OCI-LY7 (cell line): Measurements from ENCODE around the gene TJAP1. TPM values are rescaled to one million over a fixed set of nuclear protein-coding genes. Genes with fewer than 3 reads are reported as not detected.

Experiments
- Bru-seq: library from RNA; stranded (reverse); fragments of 400-500 nt; gene quantifications from one replicate; lab custom pipeline; 2021; lab: Mats Ljungman, UMichigan
- BruChase-seq, 2 experiments: library from RNA; stranded (reverse); fragments of 400-500 nt; gene quantifications; one replicate each; lab custom pipeline; 2021; lab: Mats Ljungman, UMichigan
- BruUV-seq: library from RNA; stranded (reverse); fragments of 400-500 nt; replicated peaks from 2 replicates; lab custom pipeline; 2021; lab: Mats Ljungman, UMichigan
- CTCF ChIA-PET: fragments of 300-600 bp; sonication (Branson Sonifier 250); formaldehyde crosslinking; loops from one replicate; lab custom pipeline; 2022; ENCODE audit warnings: antibody characterized with exemption; ENCODE audit not compliant: unreplicated experiment; lab: Charles Lee
- POLR2A ChIA-PET: fragments of 300-600 bp; sonication (Branson Sonifier 250); formaldehyde crosslinking; loops from one replicate; lab custom pipeline; 2022; ENCODE audit warnings: antibody characterized with exemption; lab: Charles Lee
- DNase-seq: peaks from one replicate; pipeline ENCODE4 v3.0.0-alpha.2; 2015; ENCODE audit warnings: low spot score
- H2AFZ ChIP-seq: fragments of 200-600 bp; sonication (generic), shearing (Covaris generic); 2 replicates; pipeline ENCODE4 v1.6.1; 2014; ENCODE audit warnings: mild to moderate bottlenecking, antibody characterized with exemption, low read length, moderate library complexity
- H3K27ac ChIP-seq: fragments of 200-600 bp; sonication (generic); 2 replicates; pipeline ENCODE4 v1.5.1; 2014; ENCODE audit warnings: mixed run types, low read depth, mild to moderate bottlenecking, moderate library complexity, low read length, inconsistent platforms; ENCODE audit not compliant: poor library complexity, severe bottlenecking
- H3K36me3 ChIP-seq: fragments of 200-600 bp; sonication (generic); 2 replicates; pipeline ENCODE4 v1.6.1; 2014; ENCODE audit warnings: mild to moderate bottlenecking, antibody characterized with exemption, low read length, moderate library complexity, mixed read lengths; ENCODE audit not compliant: insufficient read depth
- H3K4me1 ChIP-seq: fragments of 200-600 bp; sonication (generic); 2 replicates; pipeline ENCODE4 v1.5.1; 2014; ENCODE audit warnings: mild to moderate bottlenecking, low read length; ENCODE audit not compliant: insufficient read depth, poor library complexity, severe bottlenecking
- H3K4me2 ChIP-seq: fragments of 200-600 bp; sonication (generic); 2 replicates; pipeline ENCODE4 v1.6.1; 2014; ENCODE audit warnings: mild to moderate bottlenecking, low read length
- H3K4me3 ChIP-seq: fragments of 200-600 bp; sonication (generic); 2 replicates; pipeline ENCODE4 v1.5.1; 2014; ENCODE audit warnings: mild to moderate bottlenecking, low read depth, low read length; ENCODE audit not compliant: poor library complexity, severe bottlenecking
- H3K79me2 ChIP-seq: fragments of 200-600 bp; sonication (generic); 2 replicates; pipeline ENCODE4 v1.6.1; 2016; ENCODE audit warnings: low read depth, mild to moderate bottlenecking, low read length, moderate library complexity, mixed read lengths; ENCODE audit not compliant: insufficient read depth
- H3K9me2 ChIP-seq: fragments of 200-600 bp; sonication (generic); 2 replicates; pipeline ENCODE4 v1.6.1; 2016; ENCODE audit warnings: mild to moderate bottlenecking, low read length, mixed read lengths; ENCODE audit not compliant: insufficient read depth
- H3K9me3 ChIP-seq: fragments of 200-600 bp; sonication (generic); 2 replicates; pipeline ENCODE4 v1.6.1; 2014; ENCODE audit warnings: mild to moderate bottlenecking, mixed run types, low read length, mixed read lengths
- H4K20me1 ChIP-seq: fragments of 200-600 bp; sonication (generic); 2 replicates; pipeline ENCODE4 v1.6.1; 2014; ENCODE audit warnings: mild to moderate bottlenecking, antibody characterized with exemption, low read length, moderate library complexity, mixed read lengths; ENCODE audit not compliant: insufficient read depth
- EZH2phosphoT487 ChIP-seq: fragments of 200-600 bp; sonication (generic); IDR thresholded peaks from 2 replicates; pipeline ENCODE4 v1.6.1; 2018; ENCODE audit warnings: low read depth, borderline replicate concordance, mild to moderate bottlenecking, mixed run types, antibody characterized with exemption, low read length, moderate library complexity, mixed read lengths
- intact Hi-C: fragments of 100-400 bp; cut with micrococcal nuclease; formaldehyde crosslinking; loops from one replicate; pipeline ENCODE4 v1.10.0; 2022; ENCODE audit not compliant: unreplicated experiment
- long read RNA-seq: library from polyadenylated mRNA; stranded (forward); transcript quantifications from one replicate; pipeline ENCODE4 v2.0.0, GENCODE V29; 2022
- total RNA-seq, 2 experiments: library from RNA; depleted of rRNA in 1 of 2; stranded (reverse); fragments of >200 nt in 1 of 2; shearing (Covaris generic) in 1 of 2; gene quantifications; 2 replicates each; pipeline ENCODE4 v1.2.3, GENCODE V29; 2014 to 2022
- TF ChIP-seq, protein P1 (sequence below): fragments of 200-600 bp; sonication (generic); conservative IDR thresholded peaks from 2 replicates; pipeline ENCODE4 v1.5.1; 2014; ENCODE audit warnings: mild to moderate bottlenecking, antibody characterized with exemption, low read length, moderate library complexity, mixed read lengths

Gene TJAP1, protein sequence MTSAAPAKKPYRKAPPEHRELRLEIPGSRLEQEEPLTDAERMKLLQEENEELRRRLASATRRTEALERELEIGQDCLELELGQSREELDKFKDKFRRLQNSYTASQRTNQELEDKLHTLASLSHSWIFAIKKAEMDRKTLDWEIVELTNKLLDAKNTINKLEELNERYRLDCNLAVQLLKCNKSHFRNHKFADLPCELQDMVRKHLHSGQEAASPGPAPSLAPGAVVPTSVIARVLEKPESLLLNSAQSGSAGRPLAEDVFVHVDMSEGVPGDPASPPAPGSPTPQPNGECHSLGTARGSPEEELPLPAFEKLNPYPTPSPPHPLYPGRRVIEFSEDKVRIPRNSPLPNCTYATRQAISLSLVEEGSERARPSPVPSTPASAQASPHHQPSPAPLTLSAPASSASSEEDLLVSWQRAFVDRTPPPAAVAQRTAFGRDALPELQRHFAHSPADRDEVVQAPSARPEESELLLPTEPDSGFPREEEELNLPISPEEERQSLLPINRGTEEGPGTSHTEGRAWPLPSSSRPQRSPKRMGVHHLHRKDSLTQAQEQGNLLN
- total RNA-seq (2014; rRNA removed; shearing (Covaris generic)) (16.7 and 22.0 TPM in 2 replicates), total RNA-seq (2022) (32.3 and 34.4 TPM in 2 replicates), Bru-seq, nascent RNA (percentile 60 among the genes with signal in this experiment), BruChase-seq, experiment 1, labeled RNA remaining after a 6-hour chase (percentile 67 among the genes with signal in this experiment), BruChase-seq, experiment 2, labeled RNA remaining after a 2-hour chase (percentile 66 among the genes with signal in this experiment)
- long read RNA-seq, transcript TJAP1-205 (10 exons, 2,665 nt): major isoform, 9 of 63 reads
- long read RNA-seq, partial matches to known transcripts: 5 of 63 reads
- long read RNA-seq, other reads (novel, unspliced or antisense): 47 of 63 reads

DNA sequence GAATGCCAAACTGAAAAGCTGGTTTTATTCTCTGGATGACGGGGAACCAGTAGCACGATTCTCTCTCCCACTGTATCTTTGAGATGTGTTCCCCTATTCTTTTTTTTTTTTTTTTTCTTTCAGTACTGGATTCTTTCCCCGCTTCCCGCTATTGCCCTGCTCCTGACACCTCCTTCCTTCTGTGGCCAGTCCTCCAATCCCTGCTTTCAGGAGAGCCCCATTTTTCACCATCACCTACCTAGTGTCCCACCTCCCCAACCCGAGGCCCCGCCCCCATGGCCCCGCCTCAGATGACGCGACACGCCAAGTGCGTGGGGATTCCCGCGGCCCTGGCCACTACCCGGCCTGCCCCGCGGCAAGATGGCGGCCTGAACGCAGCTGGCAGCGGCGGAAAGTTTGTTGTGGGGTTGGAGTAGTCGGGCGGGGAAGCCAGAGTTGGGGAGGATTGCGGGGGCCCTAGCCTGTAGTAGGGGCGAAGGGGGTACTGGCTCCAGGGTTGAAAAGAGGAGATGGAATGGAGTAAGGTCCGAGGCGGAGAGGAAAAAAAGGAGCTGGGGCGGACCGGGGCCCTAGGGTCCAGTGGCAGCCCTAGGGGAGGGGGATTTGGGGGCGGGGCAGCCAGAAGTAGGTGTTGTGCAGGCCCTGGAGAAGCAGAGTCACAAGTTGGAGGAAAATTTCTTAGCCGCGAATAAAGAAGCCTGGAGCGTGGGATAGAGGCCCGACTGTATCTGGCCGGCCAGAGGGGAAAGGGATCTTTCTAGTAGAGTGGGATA lies at the start of gene TJAP1:
Gene TJAP1, plus strand, starts transcription at position 336 of the 773 bp plus-strand sequence. CDS start 21,432 bp downstream, outside the sequence.
- Histone ChIP-seq H3K79me2 (peaks cover 8% of the 10 kb centered on the region; the same call in 1 of the 2 replicates), H3K4me2 (peak within 1 kb of the TSS; percentile 89), H3K9me2 (no peaks in the 10 kb centered on the region), H3K4me1 (peaks cover 18% of the 10 kb centered on the region), H4K20me1 (no peaks in the 10 kb centered on the region), H3K9me3 (no peaks in the 10 kb centered on the region), H3K4me3 (peak within 1 kb of the TSS; percentile 82), H3K27ac (no peak within 1 kb of the TSS), H2AFZ (peak within 1 kb of the TSS; percentile 96), H3K36me3 (no peaks in the 10 kb centered on the region)
- no TSS peak for BruUV-seq
- peak; percentile 90 for DNase-seq
- TF ChIP-seq, protein P1, sequence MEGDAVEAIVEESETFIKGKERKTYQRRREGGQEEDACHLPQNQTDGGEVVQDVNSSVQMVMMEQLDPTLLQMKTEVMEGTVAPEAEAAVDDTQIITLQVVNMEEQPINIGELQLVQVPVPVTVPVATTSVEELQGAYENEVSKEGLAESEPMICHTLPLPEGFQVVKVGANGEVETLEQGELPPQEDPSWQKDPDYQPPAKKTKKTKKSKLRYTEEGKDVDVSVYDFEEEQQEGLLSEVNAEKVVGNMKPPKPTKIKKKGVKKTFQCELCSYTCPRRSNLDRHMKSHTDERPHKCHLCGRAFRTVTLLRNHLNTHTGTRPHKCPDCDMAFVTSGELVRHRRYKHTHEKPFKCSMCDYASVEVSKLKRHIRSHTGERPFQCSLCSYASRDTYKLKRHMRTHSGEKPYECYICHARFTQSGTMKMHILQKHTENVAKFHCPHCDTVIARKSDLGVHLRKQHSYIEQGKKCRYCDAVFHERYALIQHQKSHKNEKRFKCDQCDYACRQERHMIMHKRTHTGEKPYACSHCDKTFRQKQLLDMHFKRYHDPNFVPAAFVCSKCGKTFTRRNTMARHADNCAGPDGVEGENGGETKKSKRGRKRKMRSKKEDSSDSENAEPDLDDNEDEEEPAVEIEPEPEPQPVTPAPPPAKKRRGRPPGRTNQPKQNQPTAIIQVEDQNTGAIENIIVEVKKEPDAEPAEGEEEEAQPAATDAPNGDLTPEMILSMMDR: no peak
- no peak for TF ChIP-seq EZH2phosphoT487
- intact Hi-C loops: loop anchor here (5.0 kb wide), 1 partner anchor 305 kb away; the partner anchor contains the start of gene SRF
- CTCF ChIA-PET: interaction anchor here (0.7 kb wide), 1 partner anchor 1309 kb away, joined by 7 read pairs; no protein-coding TSS in a partner anchor
- POLR2A ChIA-PET: interaction anchor here (0.6 to 2.1 kb wide), 13 partner anchors 9 to 483 kb away, joined by 3 to 6 read pairs (median 3); partner anchors contain the start of gene ZNF318

DNA sequence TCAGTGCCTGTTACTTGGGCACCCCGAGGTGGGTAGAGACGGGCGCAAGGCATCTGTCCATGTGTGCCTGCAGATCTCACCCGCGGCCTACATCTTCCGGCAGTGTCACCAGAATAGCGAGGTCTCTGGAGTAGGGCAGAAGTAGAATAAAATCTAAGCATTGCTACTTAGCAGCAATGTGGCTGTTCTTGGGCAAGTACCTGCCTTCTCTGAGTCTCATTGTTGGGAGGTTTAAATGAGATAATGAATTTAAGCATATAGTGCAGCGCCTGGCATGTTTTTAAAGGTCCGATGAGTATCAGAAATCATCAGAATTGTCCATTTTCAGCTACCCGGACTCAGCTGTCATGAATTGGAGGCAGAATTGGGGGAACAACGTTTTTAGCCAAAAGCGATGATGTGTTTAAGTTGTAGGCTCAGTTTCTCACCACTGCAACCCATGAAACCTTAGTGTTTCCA lies 49.2 kb upstream of the TJAP1 start:
- Histone ChIP-seq H3K9me2 (no peaks in the 10 kb centered on the region), H4K20me1 (no peaks in the 10 kb centered on the region), H3K4me3 (peak overlapping the region; percentile 84), H3K36me3 (peaks cover 5% of the 10 kb centered on the region; the same call in 1 of the 2 replicates), H3K4me2 (peak overlapping the region; percentile 90), H3K9me3 (no peaks in the 10 kb centered on the region), H3K27ac (peak overlapping the region; percentile 57), H2AFZ (peak overlapping the region; percentile 94), H3K79me2 (peaks cover 16% of the 10 kb centered on the region; the same call in 1 of the 2 replicates), H3K4me1 (peaks cover 21% of the 10 kb centered on the region)
- BruUV-seq: TSS peak; percentile 74
- TF ChIP-seq, protein P1: no peak
- no peak for TF ChIP-seq EZH2phosphoT487
- CTCF ChIA-PET: no interaction called here
- intact Hi-C loops: no loop called here
- no peak for DNase-seq
- POLR2A ChIA-PET: interaction anchor here (0.6 to 0.9 kb wide), 2 partner anchors 58 to 793 kb away, joined by 3 read pairs; partner anchors contain the start of gene ZNF318
